Transverse colon (tissue), 4 donors: ENCODE results near the gene JAZF1. TPM values are rescaled to one million over a fixed set of nuclear protein-coding genes. Genes with fewer than 3 reads are reported as not detected.

Experiments used
- DNase-seq: peaks from one replicate; pipeline ENCODE4 v3.0.0-alpha.2; 2019
- H3K27ac ChIP-seq, 4 donors: fragments of 200-600 bp; sonication (generic); 2 replicates each; pipeline ENCODE4 v1.5.1; 2016 to 2018; ENCODE audit warnings: inconsistent platforms in 4 of 4
- H3K27me3 ChIP-seq: fragments of 200-600 bp; sonication (generic); 2 replicates; pipeline ENCODE4 v1.5.1; 2017; ENCODE audit warnings: inconsistent platforms
- H3K36me3 ChIP-seq, 4 donors: fragments of 200-600 bp; sonication (generic); 2 replicates each; pipeline ENCODE4 v1.5.1; 2017 to 2019; ENCODE audit warnings: inconsistent platforms in 4 of 4
- H3K4me1 ChIP-seq, 4 donors: fragments of 200-600 bp; sonication (generic); 2 replicates each; pipeline ENCODE4 v1.5.1; 2017 to 2020; ENCODE audit warnings: inconsistent platforms in 4 of 4
- H3K4me3 ChIP-seq, 4 donors: fragments of 200-600 bp; sonication (generic); 1 replicate in 1 of 4; 2 replicates in 3 of 4; pipeline versions ENCODE4 v1.5.1 to v1.6.1; 2017 to 2019; ENCODE audit warnings: inconsistent platforms in 4 of 4
- H3K9me3 ChIP-seq, 2 donors: fragments of 200-600 bp; sonication (generic); 2 replicates each; pipeline ENCODE4 v1.5.1; 2017 to 2019; ENCODE audit warnings: inconsistent platforms in 2 of 2
- EP300 ChIP-seq: sonication (generic); formaldehyde crosslinking; IDR thresholded peaks from one replicate; pipeline ENCODE4 v1.6.1; 2017; ENCODE audit warnings: antibody characterized with exemption, low read depth
- POLR2A ChIP-seq: fragments of 450-650 bp; IDR thresholded peaks from one replicate; pipeline ENCODE4 v1.6.1; 2016; ENCODE audit warnings: antibody characterized with exemption, mild to moderate bottlenecking, moderate library complexity
- POLR2AphosphoS5 ChIP-seq, 3 donors: sonication (generic); formaldehyde crosslinking; IDR thresholded peaks; one replicate each; pipeline ENCODE4 v1.6.1; 2016; ENCODE audit warnings: antibody characterized with exemption in 3 of 3
- WGBS, 2 donors: methylation state at CpG; one replicate each; pipeline ENCODE4 v1.1.5; 2018; ENCODE audit warnings: low coverage in 1 of 2; 5-methylcytosine and 5-hydroxymethylcytosine counted together
- in situ Hi-C, 4 donors: fragments of 200-750 bp; cut with MboI; loops; one replicate each; pipeline versions ENCODE4 v1.15.0 to v1.15.1; 2017; ENCODE audit warnings: low sequenced_read_pairs in 3 of 4, low pct_ligation_motif_present in 1 of 4, low pct_unique_long_range_greater_than_20kb in 1 of 4
- intact Hi-C: fragments of 100-400 bp; cut with DNase I; formaldehyde crosslinking; loops from one replicate; pipeline ENCODE4 v1.15.1; 2023; ENCODE audit warnings: low total_unique reads
- total RNA-seq, 4 donors: library from RNA; depleted of rRNA; stranded (reverse); fragments of >200 nt; gene quantifications; one replicate each; pipeline ENCODE4 v1.1.0, GENCODE V29; 2016
- TF ChIP-seq, protein P1 (sequence below), 5 experiments: fragments of 200-600 bp in 3 of 5; fragments of 450-650 bp in 2 of 5; sonication (generic) in 3 of 5; IDR thresholded peaks; 1 replicate in 2 of 5; 2 replicates in 3 of 5; pipeline ENCODE4 v1.5.1; 2016 to 2017; ENCODE audit warnings: antibody characterized with exemption in 5 of 5, inconsistent platforms in 3 of 5, mild to moderate bottlenecking in 2 of 5, moderate library complexity in 1 of 5

JAZF1 gene
- total RNA-seq, 4 donors from 2014 or later = 11.0 to 12.2 (median 11.5) TPM

DNA sequence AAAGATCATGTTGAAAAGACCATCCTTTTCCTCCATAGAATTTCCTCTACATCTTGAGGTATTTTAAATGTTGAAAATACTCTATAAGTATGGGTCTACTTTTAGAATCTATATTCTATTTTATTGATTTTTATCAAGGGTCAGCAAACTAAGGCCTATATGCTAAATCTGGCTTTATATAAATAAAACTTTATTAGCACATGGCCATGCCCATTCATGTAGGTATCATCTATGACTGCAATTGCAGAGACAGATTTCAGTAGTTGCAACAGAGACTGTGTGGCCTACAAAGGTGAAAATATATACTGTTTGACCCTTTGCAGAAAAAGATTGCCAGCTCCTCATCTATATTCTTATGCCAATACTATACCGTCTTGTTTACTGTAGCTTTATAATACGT lies 367.9 kb downstream of the JAZF1 start:
- H3K27me3 ChIP-seq = no peaks in the 10 kb centered on the region
- no peak overlapping the region for H3K27ac ChIP-seq
- peaks cover 0 to 27% (median 7%) of the 10 kb centered on the region in 4 donors for H3K36me3 ChIP-seq
- no peaks in the 10 kb centered on the region for H3K9me3 ChIP-seq
- no peaks in the 10 kb centered on the region for H3K4me1 ChIP-seq
- in situ Hi-C loops (no loop called here), intact Hi-C loops (no loop called here)
- no peak for TF ChIP-seq POLR2A
- TF ChIP-seq POLR2AphosphoS5 (IDR thresholded peaks at IDR 0.05) = no peak
- TF ChIP-seq, protein P1, sequence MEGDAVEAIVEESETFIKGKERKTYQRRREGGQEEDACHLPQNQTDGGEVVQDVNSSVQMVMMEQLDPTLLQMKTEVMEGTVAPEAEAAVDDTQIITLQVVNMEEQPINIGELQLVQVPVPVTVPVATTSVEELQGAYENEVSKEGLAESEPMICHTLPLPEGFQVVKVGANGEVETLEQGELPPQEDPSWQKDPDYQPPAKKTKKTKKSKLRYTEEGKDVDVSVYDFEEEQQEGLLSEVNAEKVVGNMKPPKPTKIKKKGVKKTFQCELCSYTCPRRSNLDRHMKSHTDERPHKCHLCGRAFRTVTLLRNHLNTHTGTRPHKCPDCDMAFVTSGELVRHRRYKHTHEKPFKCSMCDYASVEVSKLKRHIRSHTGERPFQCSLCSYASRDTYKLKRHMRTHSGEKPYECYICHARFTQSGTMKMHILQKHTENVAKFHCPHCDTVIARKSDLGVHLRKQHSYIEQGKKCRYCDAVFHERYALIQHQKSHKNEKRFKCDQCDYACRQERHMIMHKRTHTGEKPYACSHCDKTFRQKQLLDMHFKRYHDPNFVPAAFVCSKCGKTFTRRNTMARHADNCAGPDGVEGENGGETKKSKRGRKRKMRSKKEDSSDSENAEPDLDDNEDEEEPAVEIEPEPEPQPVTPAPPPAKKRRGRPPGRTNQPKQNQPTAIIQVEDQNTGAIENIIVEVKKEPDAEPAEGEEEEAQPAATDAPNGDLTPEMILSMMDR (IDR thresholded peaks at IDR 0.05) = no peak
- TF ChIP-seq EP300 = no peak
- DNase-seq = no peak
- no peak overlapping the region for H3K4me3 ChIP-seq
- WGBS, 2 donors = 89 to 90% methylated on average over 2 of the region's 2 CpGs

DNA sequence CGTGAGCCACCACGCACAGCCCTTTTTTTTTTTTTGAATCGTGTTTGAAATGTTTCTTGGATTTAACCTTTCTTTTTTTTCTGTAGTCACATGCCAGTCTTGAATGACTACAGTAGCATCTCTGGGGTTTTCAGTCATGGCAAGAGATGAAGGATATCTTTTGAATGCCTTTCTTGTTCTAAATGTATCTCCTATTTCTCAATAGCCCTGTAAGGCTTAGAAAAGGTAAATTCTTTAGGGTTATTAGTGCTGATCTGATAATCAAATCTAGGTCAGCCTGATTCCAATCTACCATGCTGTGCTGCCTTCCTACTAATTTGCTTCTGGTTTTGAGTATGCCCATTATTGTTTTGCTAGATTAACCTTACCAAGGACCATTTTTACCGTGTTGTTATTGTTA lies 370.4 kb downstream of the JAZF1 start:
- in situ Hi-C loops = no loop called here
- H3K4me3 ChIP-seq = no peak overlapping the region
- intact Hi-C loops = no loop called here
- H3K27me3 ChIP-seq = no peaks in the 10 kb centered on the region
- no peaks in the 10 kb centered on the region for H3K4me1 ChIP-seq
- DNase-seq = no peak
- no peaks in the 10 kb centered on the region for H3K9me3 ChIP-seq
- peaks cover 0 to 9% (median 2%) of the 10 kb centered on the region in 4 donors for H3K36me3 ChIP-seq
- H3K27ac ChIP-seq = no peak overlapping the region
- 83 to 92% methylated on average over 4 of the region's 4 CpGs for WGBS, 2 donors
- TF ChIP-seq POLR2A (no peak), EP300 (no peak), POLR2AphosphoS5 (IDR thresholded peaks at IDR 0.05) (no peak)
- TF ChIP-seq, protein P1 (IDR thresholded peaks at IDR 0.05) = no peak

DNA sequence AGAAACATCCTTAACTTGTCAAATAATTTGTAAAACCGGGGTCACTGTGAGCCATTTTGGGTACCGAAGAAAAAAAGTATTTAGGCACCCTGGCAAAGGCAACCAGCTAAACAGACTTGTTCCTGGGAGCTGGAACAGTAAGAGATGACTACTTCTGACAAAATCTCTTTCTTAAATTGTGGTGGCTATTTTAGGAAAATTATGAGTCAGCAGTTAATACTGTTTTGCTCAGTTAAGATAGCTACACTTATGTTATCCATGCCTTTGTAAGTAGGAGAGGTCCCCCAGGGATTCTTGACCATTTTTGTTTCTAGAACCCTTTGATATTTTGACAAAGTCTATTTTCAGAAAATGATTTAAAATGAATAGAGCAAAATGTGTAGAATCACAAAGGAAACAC lies 372.0 kb downstream of the JAZF1 start:
- H3K4me1 ChIP-seq = no peaks in the 10 kb centered on the region
- in situ Hi-C loops (no loop called here), intact Hi-C loops (no loop called here)
- TF ChIP-seq POLR2A (no peak), EP300 (no peak), POLR2AphosphoS5 (IDR thresholded peaks at IDR 0.05) (no peak)
- TF ChIP-seq, protein P1 (IDR thresholded peaks at IDR 0.05) = no peak
- H3K36me3 ChIP-seq = peaks cover 0 to 9% (median 2%) of the 10 kb centered on the region in 4 donors
- H3K9me3 ChIP-seq = no peaks in the 10 kb centered on the region
- no peak for DNase-seq
- WGBS, 2 donors = 87 to 100% methylated on average over 2 of the region's 2 CpGs
- H3K27ac ChIP-seq = no peak overlapping the region
- no peak overlapping the region for H3K4me3 ChIP-seq
- H3K27me3 ChIP-seq = no peaks in the 10 kb centered on the region

DNA sequence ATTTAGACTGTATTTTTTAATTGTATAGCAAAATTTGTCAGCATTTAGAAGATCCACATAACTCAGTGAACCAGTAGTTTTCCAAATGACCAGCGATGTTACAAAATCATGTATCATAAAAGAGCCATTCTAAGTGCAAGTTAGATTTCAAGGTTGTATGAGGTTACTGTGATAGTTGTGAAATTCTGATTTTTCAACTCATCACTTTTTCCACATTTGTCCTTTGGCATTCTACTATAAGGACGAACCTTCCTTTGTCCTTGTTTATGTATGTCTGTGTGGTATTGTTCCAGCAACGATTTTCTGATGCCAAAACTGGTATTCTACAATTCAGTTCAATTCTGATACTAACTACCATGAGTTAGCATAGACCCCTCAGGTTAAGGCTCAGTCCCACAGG lies 376.5 kb downstream of the JAZF1 start:
- TF ChIP-seq, protein P1 (IDR thresholded peaks at IDR 0.05) = no peak
- TF ChIP-seq EP300 = no peak
- H3K4me1 ChIP-seq = no peaks in the 10 kb centered on the region
- no peak overlapping the region for H3K27ac ChIP-seq
- no peaks in the 10 kb centered on the region for H3K27me3 ChIP-seq
- in situ Hi-C loops (no loop called here), intact Hi-C loops (no loop called here)
- H3K9me3 ChIP-seq = no peaks in the 10 kb centered on the region
- DNase-seq = no peak
- no peak overlapping the region for H3K4me3 ChIP-seq
- 75 to 87% methylated on average over 3 of the region's 3 CpGs for WGBS, 2 donors
- H3K36me3 ChIP-seq = peaks cover 0 to 25% (median 5%) of the 10 kb centered on the region in 4 donors
